ENCODE data around the gene PLCXD3.
"Not testable (repeated sequence)": the region's sequence is repeated elsewhere in the genome, so short reads cannot be mapped to it uniquely, and the experiment has no call there.

Gene PLCXD3

DNA sequence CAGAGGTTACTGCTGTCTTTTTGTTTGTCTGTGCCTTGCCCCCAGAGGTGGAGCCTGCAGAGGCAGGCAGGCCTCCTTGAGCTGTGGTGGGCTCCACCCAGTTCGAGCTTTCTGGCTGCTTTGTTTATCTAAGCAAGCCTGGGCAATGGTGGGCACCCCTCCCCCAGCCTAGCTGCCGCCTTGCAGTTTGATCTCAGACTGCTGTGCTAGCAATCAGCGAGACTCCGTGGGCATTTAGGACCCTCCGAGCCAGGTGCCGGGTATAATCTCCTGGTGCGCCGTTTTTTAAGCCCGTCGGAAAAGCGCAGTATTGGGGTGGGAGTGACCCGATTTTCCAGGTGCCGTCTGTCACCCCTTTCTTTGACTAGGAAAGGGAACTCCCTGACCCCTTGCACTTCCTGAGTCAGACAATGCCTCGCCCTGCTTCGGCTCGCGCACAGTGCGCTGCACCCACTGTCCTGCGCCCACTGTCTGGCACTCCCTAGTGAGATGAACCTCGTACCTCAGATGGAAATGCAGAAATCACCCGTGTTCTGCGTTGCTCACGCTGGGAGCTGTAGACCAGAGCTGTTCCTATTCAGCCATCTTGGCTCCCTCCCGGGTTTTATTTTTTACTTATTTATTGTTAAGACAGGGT, 16.8 kb downstream of the PLCXD3 start:
- DNase-seq (ENCODE audit: low spot score) = not testable (repeated sequence)

DNA sequence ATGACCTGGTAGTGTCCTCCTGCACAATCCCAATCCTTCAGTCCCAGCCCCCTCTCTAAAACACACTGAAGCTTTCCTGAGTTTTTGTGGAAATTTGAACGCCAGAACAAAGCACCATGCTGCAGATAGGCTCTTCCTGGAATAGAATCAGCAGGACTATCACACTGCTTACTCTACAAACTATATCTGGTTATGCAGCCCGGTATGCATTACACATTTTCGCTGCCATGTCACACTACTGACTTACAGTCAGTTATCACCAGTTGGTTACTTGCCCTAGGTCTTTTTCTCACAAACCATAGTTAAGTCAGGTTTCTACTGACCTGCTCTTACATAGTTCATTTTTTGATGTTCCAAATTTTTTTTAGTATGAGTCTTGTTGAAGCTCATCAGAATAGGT, 24.9 kb downstream of the PLCXD3 start:
- DNase-seq (ENCODE audit: low spot score) = no peak

DNA sequence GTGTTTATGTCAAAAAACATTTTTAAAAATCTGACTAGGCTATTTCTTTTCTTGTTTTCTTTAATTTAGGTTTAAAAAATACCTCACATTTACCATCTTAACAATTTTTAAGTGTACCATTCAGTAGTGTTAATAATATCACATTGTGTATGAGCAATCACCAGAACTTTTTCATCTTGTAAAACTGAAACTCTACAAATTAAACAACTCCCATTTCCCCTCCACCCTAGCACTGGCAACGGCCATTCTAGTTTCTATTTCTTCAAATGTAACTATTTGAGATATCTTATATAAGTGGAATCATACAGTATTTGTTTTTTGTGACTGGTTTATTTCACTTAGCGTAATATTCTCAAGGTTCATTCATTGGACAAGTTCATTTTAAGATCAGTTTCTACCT, 27.7 kb downstream of the PLCXD3 start:
- no peak for DNase-seq (ENCODE audit: low spot score)

DNA sequence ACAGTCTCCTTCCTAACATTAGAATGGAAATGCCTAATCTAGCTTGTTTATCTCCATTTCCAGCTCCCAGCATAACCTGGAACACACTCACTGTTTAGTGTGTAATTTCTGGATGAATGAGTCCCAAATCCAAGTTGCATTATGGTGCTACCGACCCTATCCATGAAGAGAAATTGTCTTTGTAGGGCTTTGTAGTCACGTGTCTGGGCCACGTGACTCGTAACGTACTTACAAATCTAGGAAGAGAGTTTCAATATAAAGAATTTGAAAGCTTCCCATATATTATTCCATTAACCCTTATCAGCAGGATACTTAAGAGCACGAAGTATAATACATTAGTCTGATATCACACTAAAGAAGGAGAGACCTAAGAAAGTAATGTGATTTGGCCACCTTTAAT, 28.2 kb downstream of the PLCXD3 start:
- no peak for DNase-seq (ENCODE audit: low spot score)

DNA sequence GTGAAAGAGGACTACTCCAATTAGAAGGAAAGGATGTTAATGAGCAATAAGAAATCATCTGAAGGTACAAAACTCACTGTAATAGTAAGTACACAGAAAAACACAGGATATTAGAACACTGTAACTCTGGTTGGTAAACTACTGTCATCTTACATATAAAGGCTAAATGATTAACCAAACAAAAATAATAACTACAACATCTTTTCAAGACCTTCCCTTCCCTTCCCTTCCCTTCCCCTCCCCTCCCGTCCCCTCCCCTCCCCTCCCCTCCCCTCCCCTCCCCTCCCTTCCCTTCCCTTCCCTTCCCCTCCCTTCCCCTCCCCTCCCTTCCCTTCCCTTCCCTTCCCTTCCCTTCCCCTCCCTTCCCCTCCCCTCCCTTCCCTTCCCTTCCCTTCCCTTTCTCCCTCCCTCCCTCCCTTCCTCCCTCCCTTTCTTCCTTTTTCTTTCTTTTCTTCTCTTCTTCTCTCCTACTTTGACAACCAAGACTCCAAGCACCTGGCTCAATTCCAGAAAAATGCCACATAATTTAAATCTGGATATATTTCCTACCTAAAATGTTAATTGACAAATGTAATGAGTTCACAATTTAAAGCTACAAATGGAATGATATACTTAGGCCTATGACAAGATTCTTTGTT, 38.7 kb downstream of the PLCXD3 start:
- DNase-seq (ENCODE audit: low spot score) = not testable (repeated sequence)

DNA sequence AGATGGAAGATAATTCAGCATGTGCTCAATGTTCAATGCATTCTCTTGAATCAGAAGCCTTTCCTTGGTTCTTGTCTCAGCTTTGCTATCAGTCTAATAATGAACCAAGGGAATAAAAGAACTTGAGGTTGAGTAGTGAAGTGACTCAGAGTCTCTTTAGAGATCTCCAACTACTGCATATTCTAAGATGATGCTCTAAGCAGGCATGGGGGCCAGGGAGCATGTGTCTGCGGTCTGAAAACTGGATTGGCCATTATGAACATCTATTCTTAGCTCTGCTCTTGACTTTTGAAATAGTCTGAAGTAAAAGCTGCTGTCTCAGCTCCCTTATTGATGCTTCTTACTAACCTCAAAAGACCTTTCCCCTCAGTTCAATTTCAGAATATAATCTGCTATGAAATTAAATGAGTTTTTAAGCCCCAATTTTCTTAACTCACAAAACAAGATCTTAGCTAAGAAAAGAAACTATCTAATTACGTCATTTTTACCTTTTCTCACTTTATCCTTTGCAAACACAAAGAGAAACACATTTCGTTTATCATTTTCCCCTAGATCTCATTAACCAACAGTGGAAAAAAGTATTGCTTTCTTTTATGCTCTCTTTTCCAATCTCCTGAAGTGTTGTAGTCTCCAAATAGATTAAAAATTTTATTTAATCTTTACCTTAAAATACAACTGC, 44.8 kb downstream of the PLCXD3 start:
- DNase-seq (ENCODE audit: low spot score) = peak; percentile 3

DNA sequence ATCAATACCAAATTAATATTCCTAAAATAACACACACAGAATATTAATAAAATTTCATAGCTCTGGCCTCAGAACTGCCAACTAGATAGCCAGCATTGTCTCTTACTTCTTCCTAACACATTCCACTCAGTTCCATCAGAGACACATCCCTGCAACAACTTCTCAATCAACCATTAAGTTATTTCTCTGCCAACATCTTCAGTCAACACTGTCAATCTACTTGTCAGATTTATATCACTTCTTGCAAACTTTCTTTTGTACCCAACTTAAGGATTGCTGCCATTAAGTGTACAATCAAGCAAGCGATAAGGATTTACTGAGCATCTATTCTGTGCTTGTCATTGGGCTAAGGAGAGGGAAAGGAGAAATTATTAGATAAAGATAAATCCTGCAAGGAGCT, 50.8 kb downstream of the PLCXD3 start:
- DNase-seq (ENCODE audit: low spot score) = no peak

DNA sequence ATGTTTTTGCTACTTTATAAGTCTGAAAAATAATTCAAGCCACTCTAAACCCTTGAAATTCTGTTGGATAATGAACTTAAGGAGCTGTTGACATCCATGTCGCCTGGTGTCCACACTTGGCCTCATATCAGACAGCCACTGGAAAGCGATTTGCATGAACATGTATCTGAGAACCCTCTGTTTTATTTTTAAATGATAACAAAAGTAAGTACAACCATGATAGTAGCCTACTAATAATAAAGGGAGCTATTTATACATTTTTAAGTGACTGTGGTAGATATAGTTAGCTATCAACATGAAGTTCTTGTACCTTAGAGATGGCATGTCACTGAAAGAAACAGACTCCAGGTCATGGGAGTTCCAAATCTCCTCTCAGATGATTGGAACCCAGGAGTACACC, 53.3 kb downstream of the PLCXD3 start:
- DNase-seq (ENCODE audit: low spot score) = no peak

DNA sequence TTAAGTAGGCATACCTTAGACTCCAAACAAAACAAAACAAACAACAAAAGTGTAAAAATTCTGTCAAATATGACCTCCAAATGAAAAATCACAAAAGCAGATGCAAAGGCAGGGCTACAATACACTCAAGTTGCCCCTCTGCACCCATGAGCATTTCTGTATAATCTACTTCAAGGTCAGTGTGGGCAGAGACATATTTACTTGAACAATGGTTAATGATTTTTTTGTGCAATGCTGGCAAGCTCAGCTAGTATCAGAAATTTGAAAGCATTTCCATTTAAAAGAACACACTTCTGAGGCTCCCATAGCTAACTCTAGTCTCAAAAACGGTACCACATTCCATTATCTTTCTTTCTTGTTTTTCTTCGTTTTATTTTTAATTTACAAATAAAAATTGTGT, 57.9 kb downstream of the PLCXD3 start:
- no peak for DNase-seq (ENCODE audit: low spot score)

DNA sequence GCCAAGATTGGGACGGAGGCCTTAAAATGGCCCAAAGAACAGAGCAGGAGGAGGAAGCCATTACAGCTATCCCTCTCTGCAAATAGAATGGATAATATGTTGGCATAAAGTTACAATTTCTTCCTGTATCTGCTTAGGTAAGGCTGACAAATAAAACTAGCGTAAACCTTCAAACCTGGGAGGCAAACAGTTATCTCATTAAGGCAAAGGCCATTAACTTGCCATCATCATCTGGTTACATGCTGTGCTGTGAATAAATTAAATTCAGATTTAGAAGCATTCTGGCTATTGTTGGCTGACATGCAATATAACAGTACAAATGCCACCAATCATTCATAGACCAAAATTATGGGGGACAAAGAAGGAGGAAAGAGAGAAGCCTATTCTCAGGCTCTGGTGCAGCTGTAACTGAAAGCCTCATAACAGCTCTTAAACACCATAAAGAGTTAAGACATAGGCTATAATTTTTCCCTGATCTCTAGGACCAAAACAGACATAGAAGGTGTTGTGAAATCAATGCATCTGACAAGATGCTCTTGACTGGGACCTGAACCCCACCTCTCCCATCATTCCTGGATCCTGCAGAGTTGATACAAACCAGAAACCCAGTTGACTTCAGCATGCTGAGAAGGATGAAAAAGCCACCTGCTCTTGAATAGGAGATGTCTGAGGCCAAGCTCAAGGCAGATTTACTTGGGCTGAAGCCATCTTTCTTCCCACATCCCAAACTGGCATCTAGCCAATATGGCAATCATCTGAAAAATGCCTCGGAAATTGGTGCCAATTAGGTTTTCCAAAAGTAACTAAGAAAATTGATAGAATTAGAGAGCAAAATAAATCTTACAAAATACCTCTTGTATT, 62.5 kb downstream of the PLCXD3 start:
- DNase-seq (ENCODE audit: low spot score) = no peak

DNA sequence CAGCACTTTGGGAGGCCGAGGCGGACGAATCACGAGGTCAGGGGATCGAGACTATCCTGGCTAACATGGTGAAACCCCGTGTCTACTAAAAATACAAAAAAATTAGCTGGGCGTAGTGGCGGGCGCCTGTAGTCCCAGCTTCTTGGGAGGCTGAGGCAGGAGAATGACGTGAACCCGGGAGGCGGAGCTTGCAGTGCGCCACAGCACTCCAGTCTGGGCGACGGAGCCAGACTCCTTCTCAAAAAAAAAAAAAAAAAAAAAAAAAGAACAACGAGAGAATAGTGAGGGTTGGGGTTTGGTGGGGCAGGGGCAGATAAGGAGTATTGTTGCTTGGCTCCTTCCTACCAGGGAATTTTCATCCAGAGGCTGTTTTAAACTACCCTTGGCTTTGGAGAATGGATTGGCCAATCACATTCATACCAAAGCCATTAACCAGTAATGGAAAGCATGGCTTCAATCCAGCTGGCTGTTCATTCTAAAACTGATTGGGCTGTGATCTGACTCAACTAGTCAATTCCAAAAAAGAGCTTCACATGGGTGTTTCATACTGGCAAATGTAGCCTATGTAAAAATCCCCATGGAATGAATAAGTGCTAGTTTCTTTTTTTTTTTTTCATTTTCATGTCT, 64.4 kb downstream of the PLCXD3 start:
- DNase-seq (ENCODE audit: low spot score) = peak; percentile 19

DNA sequence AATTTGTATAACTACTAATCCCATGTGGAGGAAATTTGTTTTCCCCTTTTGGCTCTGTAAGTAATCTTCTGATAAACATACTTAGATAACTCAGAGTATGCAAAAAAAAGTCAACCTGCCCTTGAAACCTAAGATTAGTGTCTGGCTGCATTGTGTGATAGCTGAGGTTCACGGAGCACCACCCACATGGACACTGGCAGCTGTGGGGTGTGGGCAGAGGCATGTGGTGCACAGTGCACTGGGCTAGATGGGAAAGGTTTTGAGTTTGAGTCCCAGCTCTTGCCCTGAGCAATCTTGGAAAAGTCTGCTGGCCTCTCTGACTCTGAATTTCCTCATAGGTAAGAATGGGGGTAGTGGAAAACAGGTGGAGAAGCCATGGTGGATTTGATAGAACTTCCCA, 75.1 kb downstream of the PLCXD3 start:
- DNase-seq (ENCODE audit: low spot score) = no peak

DNA sequence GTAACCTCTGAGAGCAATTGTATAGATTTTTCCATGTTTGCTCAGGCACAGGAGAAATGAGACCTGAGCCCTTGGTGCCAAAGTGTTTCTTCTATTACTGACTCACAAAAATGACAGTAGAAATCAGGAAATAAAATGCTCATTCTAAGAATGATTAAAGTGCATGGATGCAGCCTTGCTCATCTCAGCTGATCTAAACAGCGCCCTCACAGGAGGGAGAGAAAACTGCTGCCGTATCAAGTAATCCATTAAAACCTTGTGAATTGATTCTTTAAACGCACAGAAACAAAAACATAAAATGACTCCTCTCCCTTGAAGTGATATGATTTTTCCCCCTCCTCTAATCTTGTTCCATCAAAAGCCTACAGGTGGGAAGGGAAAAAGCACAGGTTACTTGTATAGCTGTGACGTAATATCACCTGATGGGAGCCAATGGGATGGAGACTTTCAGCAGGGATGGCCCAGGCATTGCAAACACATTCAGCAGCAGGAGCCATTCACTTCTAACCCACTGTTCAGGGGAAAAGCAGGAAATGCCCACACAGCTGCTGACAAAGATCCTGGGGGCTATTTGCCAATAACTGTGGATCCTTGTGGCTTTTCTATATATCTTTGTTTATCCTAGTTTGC, 76.7 kb downstream of the PLCXD3 start:
- peak; percentile 10 for DNase-seq (ENCODE audit: low spot score)

DNA sequence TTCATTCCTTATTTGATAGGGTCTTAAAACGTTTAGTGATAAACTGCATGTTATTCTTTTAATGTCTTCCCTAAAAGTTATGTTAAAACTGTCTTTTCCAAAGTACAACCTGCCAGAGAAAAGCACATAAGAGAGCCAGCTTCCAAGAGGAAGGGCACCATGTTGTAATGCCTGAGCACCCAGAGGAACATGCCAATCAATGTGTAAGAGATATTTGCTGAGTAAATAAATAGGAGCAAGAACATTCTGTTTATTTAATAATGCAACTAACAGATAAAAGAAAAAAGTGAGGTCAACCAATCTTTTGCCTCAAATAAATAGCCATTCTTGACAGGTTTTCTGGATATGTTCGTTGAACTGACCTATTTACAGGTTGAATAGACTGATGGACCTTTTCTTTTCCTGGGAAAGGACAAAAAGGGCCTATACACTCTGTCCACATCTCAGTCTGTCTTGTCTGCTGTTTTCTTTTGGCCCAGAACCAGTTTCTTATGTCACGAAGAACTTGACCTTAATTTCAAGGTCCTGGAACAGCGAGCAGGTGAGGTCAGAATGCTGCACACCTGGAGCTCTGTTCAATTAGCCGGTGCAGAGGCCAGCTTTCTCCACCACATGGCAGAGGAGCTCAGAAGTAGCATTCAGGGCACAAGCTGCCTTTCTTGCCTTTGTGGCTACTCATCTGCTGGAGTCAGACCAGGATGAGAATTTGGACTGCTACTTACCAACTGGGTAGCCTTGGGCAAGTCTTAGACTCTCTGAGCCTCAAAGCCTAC, 77.7 kb downstream of the PLCXD3 start:
- DNase-seq (ENCODE audit: low spot score) = no peak

DNA sequence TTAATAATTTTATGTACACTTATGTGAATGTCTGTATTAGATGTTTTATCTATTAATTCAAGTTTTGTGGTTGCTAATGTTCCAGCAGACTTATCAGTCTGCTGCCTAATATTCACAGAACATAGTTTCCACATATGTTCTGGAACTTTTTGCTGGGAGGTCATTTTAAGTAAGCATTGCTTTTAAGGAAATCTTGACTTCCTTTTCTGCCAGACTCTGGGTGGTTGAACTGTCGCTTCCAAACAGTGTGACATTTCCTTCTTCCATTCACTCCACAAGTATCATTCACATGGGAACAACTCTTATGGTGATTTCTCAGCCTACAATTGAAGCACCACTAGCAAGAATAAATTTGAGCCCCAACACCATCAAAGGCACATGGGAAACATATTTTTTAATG, 82.9 kb downstream of the PLCXD3 start:
- no peak for DNase-seq (ENCODE audit: low spot score)

DNA sequence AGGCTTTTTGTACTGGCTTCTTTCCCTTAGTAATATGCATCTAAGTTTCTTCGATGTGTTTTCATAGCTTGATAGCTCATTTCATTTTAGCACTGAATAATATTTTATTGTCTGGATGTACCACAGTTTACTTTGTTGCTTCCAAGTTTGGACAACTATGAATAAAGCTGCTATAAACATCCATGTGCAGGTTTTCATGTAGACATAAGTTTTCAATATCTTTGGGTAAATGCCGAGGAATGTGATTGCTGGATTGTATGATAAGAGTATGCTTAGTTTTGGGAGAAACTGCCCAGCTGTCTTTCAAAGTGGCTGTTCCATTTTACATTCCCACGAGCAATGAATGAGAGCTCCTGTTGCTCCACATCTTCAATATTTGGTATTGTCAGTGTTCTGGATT, 84.7 kb downstream of the PLCXD3 start:
- DNase-seq (ENCODE audit: low spot score) = no peak

DNA sequence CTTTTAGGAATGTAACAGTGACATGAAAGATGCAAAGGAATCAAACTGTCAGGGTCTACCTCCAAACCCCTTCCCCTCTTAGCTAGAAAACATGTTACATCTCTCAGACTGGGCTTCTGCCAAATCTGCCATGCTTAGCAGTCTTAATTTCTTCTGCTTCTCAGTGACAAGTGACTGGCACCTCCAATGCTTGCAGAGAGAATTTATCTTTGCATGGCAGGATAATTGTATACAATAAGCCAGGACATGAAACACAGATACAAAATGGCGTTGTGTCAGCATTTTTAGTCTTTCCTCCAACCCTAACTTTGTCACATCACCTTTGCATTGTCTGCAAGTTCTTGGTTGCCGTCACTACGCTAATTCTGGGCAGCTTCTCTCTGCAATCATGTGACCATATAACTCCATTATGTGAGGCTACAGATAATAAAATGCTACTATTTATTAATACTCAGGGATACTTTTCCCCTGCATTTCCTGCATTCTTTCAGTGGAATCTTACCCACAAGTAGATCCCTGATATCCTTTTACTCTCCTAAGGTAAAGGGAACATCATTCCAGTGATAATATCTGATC, 89.8 kb downstream of the PLCXD3 start:
- DNase-seq (ENCODE audit: low spot score) = no peak

DNA sequence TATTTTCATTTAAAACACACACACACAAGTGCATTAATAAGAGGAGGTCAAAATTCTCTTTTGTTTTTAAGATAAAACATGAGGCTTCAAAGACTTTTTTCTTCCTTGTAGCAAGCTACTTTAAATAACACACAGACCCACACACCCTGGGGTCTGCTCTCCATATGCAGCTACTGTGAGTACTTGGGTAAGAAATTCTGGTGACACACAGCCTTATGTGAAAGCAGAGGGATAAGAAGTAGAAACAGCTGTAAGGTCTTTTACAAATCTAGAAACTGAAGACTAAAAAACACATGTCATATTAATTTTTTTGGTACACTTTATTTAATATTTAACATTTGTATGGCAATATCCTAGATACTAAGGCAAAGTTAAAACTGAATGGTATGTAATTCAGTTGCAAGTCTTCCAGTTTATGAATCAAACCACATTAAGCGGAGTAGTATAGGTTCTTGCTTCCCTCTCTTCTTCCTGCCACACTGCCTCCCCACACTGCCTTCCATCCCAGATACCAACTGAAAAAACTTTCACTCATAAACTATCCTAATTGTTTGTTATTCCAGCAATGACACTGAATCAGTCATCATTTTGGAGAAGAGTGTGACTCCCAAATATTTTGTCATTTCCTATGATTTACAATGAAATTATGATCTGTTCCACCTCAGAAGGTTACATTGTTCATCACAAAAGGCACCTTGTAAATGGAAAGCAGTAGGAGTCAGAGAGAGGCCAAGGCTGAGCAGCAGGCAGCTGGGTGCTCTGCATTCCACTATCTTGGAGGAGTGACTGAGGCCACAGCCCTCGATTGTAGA, 92.0 kb downstream of the PLCXD3 start:
- peak; percentile 32 for DNase-seq (ENCODE audit: low spot score)

DNA sequence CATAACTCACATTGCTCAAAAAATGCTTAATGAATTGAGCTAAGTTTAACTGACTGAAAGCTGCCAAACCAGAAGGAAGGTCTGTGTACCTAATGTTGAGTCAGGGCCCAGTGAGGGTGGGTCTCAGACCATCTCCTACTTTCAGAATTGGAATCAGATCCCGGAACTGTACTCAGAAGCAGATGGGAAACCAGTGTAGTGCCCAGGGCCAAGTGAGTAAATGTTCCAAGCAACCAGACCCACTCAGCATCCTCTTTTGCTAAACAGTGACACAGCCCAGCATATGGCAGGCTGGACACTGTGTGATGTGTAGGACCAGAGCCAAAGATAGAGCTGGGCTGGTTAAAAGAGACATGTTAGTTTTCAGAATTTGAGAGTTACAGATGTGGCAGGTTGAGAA, 94.1 kb downstream of the PLCXD3 start:
- DNase-seq (ENCODE audit: low spot score) = no peak

DNA sequence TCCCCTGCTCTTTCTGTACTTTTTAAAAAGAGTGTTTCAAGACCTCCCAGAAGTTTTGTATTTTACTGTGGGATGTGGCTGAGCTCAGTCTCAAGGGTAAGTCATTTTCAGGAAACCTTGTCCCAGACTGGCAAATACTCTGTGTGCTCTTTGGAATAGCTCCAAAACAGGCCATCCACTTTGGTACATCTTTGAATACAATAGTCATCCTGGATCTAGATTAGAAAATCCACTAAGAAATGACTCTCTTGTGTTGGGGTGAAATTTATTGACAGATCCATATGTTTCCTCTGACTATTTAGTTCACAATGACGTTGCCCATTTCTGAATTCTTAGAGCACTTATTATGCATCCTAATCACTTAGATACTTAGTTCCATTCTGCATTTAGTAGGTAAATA, 95.2 kb downstream of the PLCXD3 start:
- DNase-seq (ENCODE audit: low spot score) = no peak

All from AG08396 (cell line).